Omental fat pad (tissue), 4 donors: ENCODE measurements around the gene SYT9. TPM values are rescaled to one million over a fixed set of nuclear protein-coding genes. Genes with fewer than 3 reads are reported as not detected.

ENCODE experiments used
- ATAC-seq: fragments of 150-250 bp; one replicate; pipeline ENCODE4 v1.9.1; 2016; ENCODE audit warnings: mild to moderate bottlenecking, moderate library complexity; ENCODE audit not compliant: low FRiP score
- DNase-seq: peaks from one replicate; pipeline ENCODE4 v3.0.0-alpha.2; 2019; ENCODE audit warnings: low spot score
- CTCF ChIP-seq, 3 donors: fragments of 450-650 bp; IDR thresholded peaks; one replicate each; pipeline ENCODE4 v1.5.1; 2016 to 2017; ENCODE audit warnings: antibody characterized with exemption in 3 of 3, mild to moderate bottlenecking in 3 of 3, moderate library complexity in 2 of 3
- total RNA-seq, 4 donors: library from RNA; depleted of rRNA; stranded (reverse); fragments of >200 nt; gene quantifications; one replicate each; pipeline ENCODE4 v1.1.0, GENCODE V29; 2016

SYT9 gene
- total RNA-seq, 4 donors from 2014 or later = 0.13 to 0.46 TPM; not detected in 2

- no peak for DNase-seq
- no peak for TF ChIP-seq CTCF (IDR thresholded peaks at IDR 0.05)
- no peak for ATAC-seq
These were observed 165.6 kb downstream of the SYT9 start for GRCh38 chr11:7417328-7417727.

GRCh38 chr11:7418061-7418460 lies 166.4 kb downstream of the SYT9 start:
- TF ChIP-seq CTCF (IDR thresholded peaks at IDR 0.05) = no peak
- DNase-seq = no peak
- ATAC-seq = no peak

GRCh38 chr11:7418906-7419305 lies 167.2 kb downstream of the SYT9 start:
- TF ChIP-seq CTCF (IDR thresholded peaks at IDR 0.05) = no peak
- DNase-seq = no peak
- no peak for ATAC-seq

- DNase-seq = no peak
- no peak for ATAC-seq
- TF ChIP-seq CTCF (IDR thresholded peaks at IDR 0.05) = no peak
These were observed 169.4 kb downstream of the SYT9 start for GRCh38 chr11:7421136-7421535.

- ATAC-seq (no peak), DNase-seq (no peak)
- TF ChIP-seq CTCF (IDR thresholded peaks at IDR 0.05) = no peak
These were observed 171.0 kb downstream of the SYT9 start for GRCh38 chr11:7422544-7423331.

GRCh38 chr11:7423946-7424345 lies 172.2 kb downstream of the SYT9 start:
- DNase-seq (no peak), ATAC-seq (no peak)
- no peak for TF ChIP-seq CTCF (IDR thresholded peaks at IDR 0.05)

GRCh38 chr11:7427733-7428132 lies 176.0 kb downstream of the SYT9 start:
- no peak for DNase-seq
- ATAC-seq = no peak
- TF ChIP-seq CTCF (IDR thresholded peaks at IDR 0.05) = no peak
